Upper lobe of right lung (tissue), 1 donor: ENCODE measurements around the gene TMEM123. TPM values are rescaled to one million over a fixed set of nuclear protein-coding genes. Genes with fewer than 3 reads are reported as not detected.

ENCODE experiments used
- ATAC-seq: fragments of 200-7000 bp; cut with Tn5 transposase; one replicate; pipeline ENCODE4 v1.9.1; 2020; ENCODE audit warnings: mild to moderate bottlenecking, moderate library complexity
- DNase-seq: peaks from one replicate; pipeline ENCODE4 v3.0.0-alpha.2; 2020
- H3K27ac ChIP-seq: fragments of 200-600 bp; one replicate; pipeline ENCODE4 v1.8.0; 2022
- H3K27me3 ChIP-seq: fragments of 200-600 bp; one replicate; pipeline ENCODE4 v1.8.0; 2022; ENCODE audit warnings: mild to moderate bottlenecking
- H3K36me3 ChIP-seq: fragments of 200-600 bp; one replicate; pipeline ENCODE4 v1.8.0; 2022
- H3K4me1 ChIP-seq: fragments of 200-600 bp; one replicate; pipeline ENCODE4 v1.8.0; 2022
- H3K4me3 ChIP-seq: fragments of 200-600 bp; one replicate; pipeline ENCODE4 v1.8.0; 2022; ENCODE audit warnings: mild to moderate bottlenecking
- H3K9me3 ChIP-seq: fragments of 200-600 bp; one replicate; pipeline ENCODE4 v1.8.0; 2022
- CTCF ChIP-seq: fragments of 200-600 bp; IDR thresholded peaks from one replicate; pipeline ENCODE4 v1.8.0; 2022; ENCODE audit warnings: antibody characterized with exemption
- intact Hi-C: fragments of 100-400 bp; cut with DNase I; formaldehyde crosslinking; loops from one replicate; pipeline ENCODE4 v1.11.0; 2022
- total RNA-seq: library from RNA; stranded (reverse); fragmentation: NEBNext Ultra II Directional; extraction: Animal tissue kit (Norgen Biotek cat#: 25700); gene quantifications from one replicate; pipeline ENCODE4 v1.2.1, GENCODE V29; 2021
- donor health status: DM: no; HTN: yes; CAD: no; lungs with severe emphysema.

Gene TMEM123
- total RNA-seq, 1 donor from 2014 or later, result 203 TPM

GRCh38 chr11:102479733-102480132, 27.2 kb upstream of the TMEM123 start:
- Histone ChIP-seq H3K27ac (no peak overlapping the region), H3K9me3 (no peaks in the 10 kb centered on the region), H3K27me3 (no peaks in the 10 kb centered on the region), H3K4me1 (peaks cover 10% of the 10 kb centered on the region), H3K36me3 (no peaks in the 10 kb centered on the region), H3K4me3 (no peak overlapping the region)
- no peak for DNase-seq
- no peak for ATAC-seq
- intact Hi-C loops, result loop anchor here (10.0 kb wide), 1 partner anchor 85 kb away; no protein-coding TSS in a partner anchor
- TF ChIP-seq CTCF, result no peak

GRCh38 chr11:102478673-102479299, 26.2 kb upstream of the TMEM123 start:
- no peak for TF ChIP-seq CTCF
- intact Hi-C loops, result no loop called here
- Histone ChIP-seq H3K36me3 (no peaks in the 10 kb centered on the region), H3K27ac (no peak overlapping the region), H3K9me3 (no peaks in the 10 kb centered on the region), H3K27me3 (no peaks in the 10 kb centered on the region), H3K4me3 (no peak overlapping the region), H3K4me1 (peaks cover 10% of the 10 kb centered on the region)
- ATAC-seq (no peak), DNase-seq (no peak)

- Histone ChIP-seq H3K9me3 (no peaks in the 10 kb centered on the region), H3K36me3 (no peaks in the 10 kb centered on the region), H3K27me3 (no peaks in the 10 kb centered on the region), H3K27ac (no peak overlapping the region), H3K4me3 (no peak overlapping the region), H3K4me1 (peaks cover 10% of the 10 kb centered on the region)
- TF ChIP-seq CTCF, result no peak
- intact Hi-C loops, result no loop called here
- DNase-seq, result no peak
- ATAC-seq, result peak; percentile 88
Observed at GRCh38 chr11:102476812-102477211, 24.2 kb upstream of the TMEM123 start.

GRCh38 chr11:102476069-102476468, 23.5 kb upstream of the TMEM123 start:
- no peaks in the 10 kb centered on the region for H3K9me3 ChIP-seq
- H3K27me3 ChIP-seq, result no peaks in the 10 kb centered on the region
- peaks cover 10% of the 10 kb centered on the region for H3K4me1 ChIP-seq
- ATAC-seq (no peak), DNase-seq (no peak)
- no peak for TF ChIP-seq CTCF
- H3K36me3 ChIP-seq, result no peaks in the 10 kb centered on the region
- no peak overlapping the region for H3K4me3 ChIP-seq
- intact Hi-C loops, result no loop called here
- H3K27ac ChIP-seq, result no peak overlapping the region

GRCh38 chr11:102473543-102473942, 21.0 kb upstream of the TMEM123 start:
- no peak for TF ChIP-seq CTCF

GRCh38 chr11:102472127-102472526, 19.6 kb upstream of the TMEM123 start:
- ATAC-seq (no peak), DNase-seq (no peak)

More at GRCh38 chr11:102473543-102473942, 21.0 kb upstream of the TMEM123 start:
- DNase-seq (no peak), ATAC-seq (peak; percentile 43)
- intact Hi-C loops, result no loop called here
- Histone ChIP-seq H3K9me3 (no peaks in the 10 kb centered on the region), H3K4me3 (no peak overlapping the region), H3K27ac (no peak overlapping the region), H3K27me3 (no peaks in the 10 kb centered on the region), H3K36me3 (no peaks in the 10 kb centered on the region), H3K4me1 (peaks cover 17% of the 10 kb centered on the region)

More at GRCh38 chr11:102472127-102472526, 19.6 kb upstream of the TMEM123 start:
- intact Hi-C loops, result no loop called here
- TF ChIP-seq CTCF, result no peak
- no peaks in the 10 kb centered on the region for H3K9me3 ChIP-seq
- no peak overlapping the region for H3K27ac ChIP-seq
- no peaks in the 10 kb centered on the region for H3K36me3 ChIP-seq
- no peak overlapping the region for H3K4me3 ChIP-seq
- peaks cover 24% of the 10 kb centered on the region for H3K4me1 ChIP-seq
- no peaks in the 10 kb centered on the region for H3K27me3 ChIP-seq
